Muscle layer of colon (tissue), 2 donors: ENCODE results near the gene GSC.
"Not testable (repeated sequence)": the region's sequence is repeated elsewhere in the genome, so short reads cannot be mapped to it uniquely, and the experiment has no call there.

Experiments used
- H3K27ac ChIP-seq: one replicate; pipeline ENCODE4 v1.7.0; 2013; ENCODE audit warnings: low read depth, mild to moderate bottlenecking, low read length, moderate library complexity
- H3K27me3 ChIP-seq, 2 donors: one replicate each; pipeline ENCODE4 v1.7.0; 2013; ENCODE audit warnings: low read length in 2 of 2, mild to moderate bottlenecking in 2 of 2; ENCODE audit not compliant: insufficient read depth in 2 of 2, control insufficient read depth in 1 of 2
- H3K36me3 ChIP-seq: one replicate; pipeline ENCODE4 v1.7.0; 2013; ENCODE audit warnings: mild to moderate bottlenecking, low read length; ENCODE audit not compliant: insufficient read depth
- H3K4me1 ChIP-seq: one replicate; pipeline ENCODE4 v1.7.0; 2013; ENCODE audit warnings: mild to moderate bottlenecking, low read length; ENCODE audit not compliant: insufficient read depth
- H3K4me3 ChIP-seq, 2 donors: one replicate each; pipeline ENCODE4 v1.7.0; 2013; ENCODE audit warnings: low read length in 2 of 2, low read depth in 1 of 2, mild to moderate bottlenecking in 1 of 2, moderate library complexity in 1 of 2
- H3K9ac ChIP-seq: one replicate; pipeline ENCODE4 v1.7.0; 2013; ENCODE audit warnings: low read length
- H3K9me3 ChIP-seq: one replicate; pipeline ENCODE4 v1.7.0; 2013; ENCODE audit warnings: mild to moderate bottlenecking, low read length
- donor health status: abdominal sarcoma.
- donor health status: Adenocarcinoma of cecum.

GSC gene

DNA sequence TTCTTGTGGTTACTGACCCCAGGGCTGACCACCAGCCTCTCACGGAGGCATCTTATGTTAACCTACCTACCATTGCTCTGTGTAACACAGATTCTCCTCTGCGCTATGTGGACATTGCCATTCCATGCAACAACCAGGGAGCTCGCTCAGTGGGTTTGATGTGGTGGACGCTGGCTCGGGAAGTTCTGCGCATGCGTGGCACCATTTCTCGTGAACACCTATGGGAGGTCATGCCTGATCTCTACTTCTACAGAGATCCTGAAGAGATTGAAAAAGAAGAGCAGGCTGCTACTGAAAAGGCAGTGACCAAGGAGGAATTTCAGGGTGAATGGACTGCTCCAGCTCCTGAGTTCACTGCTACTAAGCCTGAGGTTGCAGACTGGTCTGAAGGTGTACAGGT lies 43.3 kb downstream of the GSC start:
- not testable (repeated sequence) for H3K36me3 ChIP-seq, H3K4me1 ChIP-seq, H3K4me3 ChIP-seq, H3K9ac ChIP-seq, H3K9me3 ChIP-seq, H3K27ac ChIP-seq, H3K27me3 ChIP-seq

DNA sequence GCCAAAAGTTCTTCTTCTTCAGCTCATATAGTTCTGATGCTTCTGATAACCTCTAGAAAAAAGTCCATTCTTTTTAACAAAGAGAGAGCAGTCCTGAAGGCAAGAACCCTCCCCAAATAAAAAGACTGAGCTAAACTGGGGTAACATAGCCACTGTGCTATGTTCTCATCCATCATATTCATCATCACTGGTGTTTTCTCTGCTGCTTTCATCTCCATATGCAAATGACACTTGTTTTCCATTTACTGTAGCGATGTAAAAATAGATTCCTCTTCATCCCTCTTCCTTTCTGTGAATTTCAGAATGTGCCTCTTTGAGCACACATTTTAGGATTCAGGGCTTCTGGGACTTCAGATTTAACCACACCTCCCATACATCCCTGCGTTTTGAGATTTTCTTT lies 44.9 kb downstream of the GSC start:
- Histone ChIP-seq H3K4me3 (no peak overlapping the region), H3K4me1 (no peaks in the 10 kb centered on the region), H3K9me3 (no peaks in the 10 kb centered on the region), H3K27ac (no peak overlapping the region), H3K9ac (no peak overlapping the region), H3K27me3 (no peaks in the 10 kb centered on the region), H3K36me3 (no peaks in the 10 kb centered on the region)

DNA sequence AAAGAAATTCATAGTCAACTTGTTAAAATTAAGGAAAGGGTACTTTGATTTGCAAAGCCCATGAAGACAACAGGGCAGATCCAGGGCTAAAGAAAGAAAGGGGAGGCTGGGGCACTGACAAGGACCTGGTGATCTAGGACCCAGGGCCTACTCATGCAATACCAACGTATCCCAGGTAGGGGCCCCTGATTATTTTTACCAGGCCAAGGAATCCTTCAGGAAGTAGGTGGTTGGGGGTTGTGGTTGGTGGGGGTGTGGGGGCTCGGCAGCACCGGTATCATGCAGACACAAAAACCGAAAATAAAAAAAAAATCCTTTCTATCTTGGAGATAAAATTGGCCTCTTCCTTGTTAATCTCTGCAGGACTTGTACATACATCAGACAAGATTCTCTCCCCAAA lies 47.5 kb downstream of the GSC start:
- Histone ChIP-seq H3K9ac (no peak overlapping the region), H3K4me3 (no peak overlapping the region), H3K27ac (no peak overlapping the region), H3K27me3 (no peaks in the 10 kb centered on the region), H3K9me3 (no peaks in the 10 kb centered on the region), H3K36me3 (no peaks in the 10 kb centered on the region), H3K4me1 (no peaks in the 10 kb centered on the region)
